ENCODE results near the gene RGS5.
"Not testable (repeated sequence)": the region's sequence is repeated elsewhere in the genome, so short reads cannot be mapped to it uniquely, and the experiment has no call there.

RGS5 gene, protein sequence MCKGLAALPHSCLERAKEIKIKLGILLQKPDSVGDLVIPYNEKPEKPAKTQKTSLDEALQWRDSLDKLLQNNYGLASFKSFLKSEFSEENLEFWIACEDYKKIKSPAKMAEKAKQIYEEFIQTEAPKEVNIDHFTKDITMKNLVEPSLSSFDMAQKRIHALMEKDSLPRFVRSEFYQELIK

DNA sequence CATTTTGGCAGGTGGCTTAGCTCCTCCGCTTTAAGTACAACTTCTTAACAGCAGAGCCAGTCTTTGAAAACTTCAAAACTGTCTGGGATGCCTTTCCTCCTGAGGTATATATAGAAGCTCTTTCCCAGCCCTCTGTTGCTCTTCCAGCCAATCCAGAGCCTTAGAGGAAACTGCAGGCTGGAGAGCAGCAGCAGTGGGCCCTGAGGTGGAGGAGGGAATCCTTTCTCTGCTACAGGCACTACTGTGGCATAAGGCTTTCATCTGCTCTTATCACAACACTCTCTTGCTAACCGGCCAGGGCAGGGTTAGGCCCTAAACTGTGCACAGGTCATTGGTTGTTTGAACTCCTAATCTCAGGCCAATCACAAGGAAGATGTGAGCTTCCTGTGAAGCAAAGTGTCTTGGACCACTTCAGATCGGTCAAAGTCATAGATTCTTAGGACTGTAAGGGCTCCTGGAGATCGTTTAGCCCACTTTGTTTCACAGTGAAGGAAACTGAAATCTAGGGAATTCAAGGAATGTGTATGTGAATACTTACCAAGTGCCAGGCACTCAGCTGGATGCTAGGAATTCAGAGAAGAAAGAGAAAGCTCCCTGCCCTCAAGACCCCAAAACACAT is at the start of gene RGS5:
RGS5 (minus strand) TSS at position 84 of the 619 bp plus-strand sequence; CDS start at position 3, 81 bp downstream.
- no peak for DNase-seq

DNA sequence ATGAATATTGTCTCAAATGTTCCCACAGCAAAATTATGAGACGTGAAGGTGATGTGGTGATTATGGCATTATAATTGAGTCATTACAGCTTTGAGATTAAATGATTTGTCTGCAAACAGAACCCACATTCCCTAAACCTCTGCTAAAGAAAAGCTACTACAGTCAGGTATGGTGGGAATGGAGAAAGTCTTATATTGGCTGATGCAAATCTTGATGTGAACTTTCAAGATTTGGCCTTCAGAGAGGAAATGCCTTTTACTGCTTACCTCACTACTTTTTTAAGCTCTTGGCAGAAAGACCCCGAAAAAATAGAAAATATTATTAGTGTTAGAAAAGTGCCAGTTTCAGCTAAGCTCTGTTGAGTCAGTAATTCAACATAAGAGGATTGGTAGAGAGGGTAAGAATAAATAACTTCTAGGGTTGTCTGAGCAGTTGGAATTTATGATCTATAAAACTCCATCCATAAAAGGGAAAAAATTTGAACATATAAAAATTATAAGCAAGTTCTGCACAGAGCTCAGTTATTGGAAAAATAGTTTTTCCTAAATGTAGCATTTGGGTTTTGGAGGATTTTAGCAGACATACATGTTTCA is 47.8 kb upstream of the RGS5 start:
- no peak for DNase-seq

DNA sequence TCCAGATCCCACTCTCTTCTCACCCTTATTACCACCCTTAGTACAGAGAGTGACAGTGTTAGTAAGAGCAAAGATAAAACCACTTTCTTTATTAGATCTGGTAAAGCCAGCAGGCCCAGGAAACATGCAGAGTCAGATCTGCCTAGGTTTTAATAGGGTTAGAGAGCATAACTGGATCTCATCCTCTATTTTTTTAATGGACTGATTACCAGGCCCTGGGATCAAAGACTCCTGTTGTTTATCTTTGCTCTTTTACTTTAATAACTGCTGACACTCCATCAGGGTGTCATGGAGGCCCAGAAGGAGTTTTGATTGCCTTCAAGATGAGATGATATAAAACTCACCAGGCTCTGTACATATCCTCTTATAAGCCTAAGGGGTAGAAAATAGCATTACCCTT is 45.3 kb upstream of the RGS5 start:
- no peak for DNase-seq

DNA sequence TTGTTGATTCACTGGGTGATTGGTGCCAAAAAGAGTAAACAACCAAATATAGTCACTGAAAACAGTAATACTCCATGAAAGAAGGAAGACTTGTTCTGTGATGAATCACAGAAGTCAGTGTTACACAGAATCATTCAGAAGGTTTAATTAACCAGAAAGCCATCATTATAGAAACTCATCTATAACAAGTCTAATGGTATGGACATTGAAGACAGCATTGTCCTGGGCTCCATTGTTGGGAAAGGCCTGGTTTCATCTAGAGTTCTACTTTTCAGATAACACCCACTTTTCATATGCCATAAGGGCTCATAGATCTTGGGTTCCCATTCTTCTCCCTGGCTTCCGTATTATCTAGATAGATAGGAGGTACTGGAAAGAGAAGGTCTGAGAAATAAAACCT is 41.9 kb upstream of the RGS5 start:
- DNase-seq = not testable (repeated sequence)

DNA sequence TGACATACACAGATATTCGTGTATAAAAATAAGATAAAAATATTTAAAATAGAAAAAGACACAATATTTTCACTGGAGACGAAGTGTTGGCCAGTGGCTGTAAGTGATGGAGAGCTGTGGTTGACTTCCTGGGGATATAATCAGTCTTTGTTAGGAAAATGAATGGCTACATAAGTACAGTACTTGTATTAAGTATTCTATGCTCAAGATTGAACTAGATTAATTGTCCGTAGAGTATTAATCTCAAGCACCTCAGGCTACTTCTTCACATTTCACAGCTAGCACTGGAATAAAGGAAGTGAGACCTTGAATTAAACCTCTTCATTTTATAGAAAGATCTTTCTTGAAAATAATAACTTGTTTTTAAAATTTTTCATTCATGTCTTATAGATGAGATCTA is 39.0 kb upstream of the RGS5 start:
- DNase-seq = no peak

DNA sequence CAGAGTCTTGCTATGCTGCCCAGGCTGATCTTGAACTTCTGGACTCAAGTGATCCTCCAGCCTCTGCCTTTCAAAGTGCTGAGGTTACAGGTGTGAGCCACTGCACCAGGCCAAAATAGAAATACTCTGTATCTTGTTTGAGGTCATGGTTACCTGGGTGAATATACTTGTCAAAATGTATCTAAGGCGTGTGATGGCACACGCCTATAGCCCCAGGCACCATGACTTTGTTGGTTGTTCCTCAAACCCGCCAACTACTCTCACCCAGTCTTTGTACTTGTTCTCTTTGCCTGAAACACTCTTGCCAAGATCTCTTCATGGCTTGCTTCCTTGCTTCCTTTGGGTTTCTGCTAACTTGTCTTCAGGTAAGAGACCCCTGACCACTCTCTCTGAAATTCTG is 38.0 kb upstream of the RGS5 start:
- DNase-seq = no peak

DNA sequence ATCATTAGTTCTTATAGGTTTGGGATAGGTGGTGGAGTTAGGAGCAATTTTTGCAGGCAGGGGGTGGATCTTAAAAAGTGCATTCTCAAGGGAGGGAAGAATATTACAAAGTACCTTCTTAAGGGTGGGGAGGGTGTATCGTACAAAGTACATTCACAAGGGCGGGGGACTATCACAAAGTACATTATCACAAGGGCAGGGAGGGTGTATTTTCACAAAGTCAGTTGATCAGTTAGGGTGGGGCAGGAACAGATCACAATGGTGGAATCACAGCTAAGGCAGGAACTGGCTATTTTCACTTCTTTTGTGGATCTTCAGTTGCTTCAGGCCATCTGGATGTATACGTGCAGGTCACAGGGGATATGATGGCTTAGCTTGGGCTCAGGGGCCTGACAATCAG is 30.9 kb upstream of the RGS5 start:
- not testable (repeated sequence) for DNase-seq

DNA sequence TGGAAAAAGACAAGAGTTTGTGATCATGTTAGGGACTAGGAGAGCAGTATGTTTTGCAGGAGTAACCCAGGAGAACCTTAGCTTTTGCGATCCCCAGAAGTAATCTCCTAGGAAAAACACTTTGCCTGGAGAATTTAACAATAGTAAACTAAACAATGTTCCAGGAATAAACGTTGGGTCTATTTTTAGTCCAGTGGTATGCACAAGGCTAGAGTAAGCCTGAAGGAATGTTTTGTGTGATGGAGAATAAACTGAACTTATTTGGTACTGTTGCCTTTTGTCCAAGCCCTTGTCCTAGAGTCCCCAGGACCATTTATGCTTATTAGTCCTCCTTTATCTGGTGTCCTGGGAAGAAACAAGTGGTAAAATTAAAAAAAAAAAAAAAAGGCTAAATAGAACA is 28.7 kb upstream of the RGS5 start:
- no peak for DNase-seq

DNA sequence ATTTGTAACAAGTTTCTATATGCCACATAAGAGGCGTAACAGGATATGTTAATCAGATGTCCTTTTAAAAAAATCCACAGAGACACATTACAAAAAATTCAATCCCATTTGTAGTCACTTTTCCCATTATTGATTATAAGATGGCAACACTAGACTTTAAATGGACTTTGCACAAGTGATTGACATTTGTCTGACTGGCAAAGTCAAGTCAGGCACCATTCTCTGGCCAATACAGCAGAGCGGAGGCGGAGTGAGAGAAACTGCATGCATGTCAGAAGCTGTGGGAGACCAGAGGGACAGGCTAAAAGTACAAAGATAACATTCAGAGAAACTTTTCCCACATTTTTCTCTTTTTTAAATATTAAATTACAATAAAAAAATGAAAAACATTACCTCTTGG is 28.1 kb upstream of the RGS5 start:
- DNase-seq = no peak

DNA sequence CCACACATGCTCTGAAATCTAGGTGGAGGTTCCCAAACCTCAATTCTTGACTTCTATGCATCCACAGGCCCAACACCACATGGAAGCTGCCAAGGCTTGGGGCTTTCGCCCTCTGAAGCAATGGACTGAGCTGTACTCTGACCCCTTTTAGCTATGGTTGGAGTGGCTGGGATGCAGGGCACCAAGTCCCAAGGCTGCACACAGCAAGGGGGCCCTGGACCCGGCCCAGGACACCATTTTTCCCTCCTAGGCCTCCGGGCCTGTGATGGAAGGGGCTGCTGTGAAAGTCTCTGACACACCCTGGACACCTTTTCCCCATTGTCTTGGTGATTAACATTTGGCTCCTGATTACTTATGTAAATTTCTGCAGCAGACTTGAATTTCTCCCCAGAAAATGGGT is 25.6 kb upstream of the RGS5 start:
- not testable (repeated sequence) for DNase-seq

DNA sequence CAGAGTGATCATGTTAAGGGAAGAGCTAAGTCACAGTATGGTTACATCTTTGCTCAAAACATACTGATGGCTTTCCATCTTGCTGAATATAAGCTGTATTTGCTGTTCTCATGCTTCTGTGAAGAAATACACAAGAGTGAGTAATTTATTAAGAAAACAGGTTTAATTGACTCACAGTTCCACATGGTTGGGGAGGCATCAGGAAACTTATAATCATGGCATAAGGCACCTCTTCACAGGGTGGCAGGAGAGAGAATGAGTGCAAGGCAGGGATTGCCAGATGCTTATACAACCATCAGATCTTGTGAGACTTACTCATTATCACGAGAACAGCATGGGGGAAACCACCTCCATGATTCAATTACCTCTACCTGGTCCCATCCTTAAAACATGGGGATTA is 24.4 kb upstream of the RGS5 start:
- no peak for DNase-seq

DNA sequence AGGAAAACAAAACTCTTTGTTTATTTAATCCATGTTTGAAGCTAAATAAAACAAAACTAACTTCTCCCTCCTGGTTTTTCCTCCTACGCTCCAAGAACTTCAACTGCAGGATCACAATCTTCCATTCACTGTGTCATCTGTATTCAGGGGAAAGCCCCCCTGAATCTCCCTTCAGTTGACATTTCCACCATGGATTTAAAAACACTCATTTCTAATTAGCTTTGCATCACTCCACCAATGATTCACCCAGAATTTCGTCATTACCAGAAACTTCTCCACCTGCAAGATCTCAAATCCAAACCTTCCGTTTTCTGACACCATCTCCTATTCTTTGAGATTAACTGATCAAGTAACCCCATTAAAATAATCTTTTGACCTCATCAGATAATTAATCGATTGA is 10.9 kb upstream of the RGS5 start:
- no peak for DNase-seq

DNA sequence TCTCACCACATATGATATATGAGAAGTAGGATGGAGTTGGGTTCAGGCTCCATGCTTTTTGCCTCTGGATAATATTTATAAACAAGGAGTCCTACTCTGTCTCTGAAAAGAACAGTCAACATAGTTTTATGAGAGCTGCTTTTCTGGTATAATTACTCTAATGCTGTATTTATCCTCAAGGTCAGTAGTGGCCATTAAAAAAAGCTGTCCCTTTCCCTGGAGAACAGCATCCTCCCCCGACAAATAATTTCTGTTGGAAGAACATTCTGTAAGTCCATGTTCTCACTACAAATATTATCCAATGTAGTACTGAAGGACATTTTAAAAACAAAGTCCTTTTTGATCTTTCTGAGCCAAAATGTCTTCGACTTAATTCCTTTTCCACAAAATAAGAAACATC is 9.0 kb upstream of the RGS5 start:
- DNase-seq = no peak

DNA sequence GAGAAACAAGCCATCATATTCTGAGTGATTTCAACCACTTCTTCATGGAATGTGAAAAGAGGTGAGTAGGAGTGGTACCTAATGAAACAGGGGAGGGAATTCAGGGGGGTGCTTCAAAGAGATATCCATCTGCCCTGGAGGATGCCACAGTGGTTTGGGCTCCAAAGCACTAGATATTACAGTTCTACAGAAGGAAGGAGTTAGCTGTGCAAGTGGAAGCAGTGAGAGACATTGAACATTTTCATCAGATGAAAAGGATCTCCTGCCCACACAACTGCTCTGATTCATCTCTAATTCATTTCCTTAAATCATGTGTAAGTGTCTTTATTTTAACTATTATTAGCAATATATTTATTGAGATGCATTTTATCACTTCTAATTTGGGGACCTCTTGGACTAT is 2.8 kb upstream of the RGS5 start:
- DNase-seq = no peak

DNA sequence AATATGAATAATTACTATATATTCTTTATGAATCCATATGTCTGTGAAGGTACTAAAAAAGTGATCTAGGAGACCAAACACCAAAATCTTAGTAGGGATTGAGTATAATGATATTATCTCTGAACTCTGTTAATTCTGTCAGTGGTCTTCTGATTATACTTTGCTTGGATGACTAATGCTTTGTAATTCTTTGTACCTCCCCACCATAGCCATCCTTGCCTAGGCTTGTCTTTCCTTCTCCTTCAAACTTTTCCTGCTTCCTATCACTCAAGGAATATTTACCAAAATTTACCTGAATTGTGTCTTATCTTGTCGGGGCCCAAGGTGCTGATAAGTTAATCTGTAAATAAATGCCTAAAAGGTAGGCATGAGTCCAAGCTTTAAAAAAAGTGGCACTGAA is 845 bp upstream of the RGS5 start:
- DNase-seq = no peak

DNA sequence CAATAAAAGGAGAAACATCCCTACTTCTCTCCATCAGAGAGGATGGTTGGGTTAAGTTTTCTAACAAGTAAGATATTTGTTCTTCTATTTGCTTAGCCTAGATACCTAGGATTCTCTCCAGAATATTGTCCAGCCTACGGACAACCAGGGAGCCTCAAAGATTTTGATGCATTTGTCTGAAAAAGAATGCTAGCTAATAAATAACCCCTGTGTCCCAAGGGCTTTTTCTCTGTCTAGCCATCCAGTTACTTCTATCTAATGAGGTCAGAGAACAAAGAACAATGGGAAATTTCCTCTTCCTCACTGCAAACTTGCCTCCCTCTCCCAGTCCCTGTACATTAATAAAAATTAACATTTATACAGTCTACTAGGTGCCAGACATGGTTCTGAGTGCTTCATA is 810 bp downstream of the RGS5 start:
- no peak for DNase-seq

DNA sequence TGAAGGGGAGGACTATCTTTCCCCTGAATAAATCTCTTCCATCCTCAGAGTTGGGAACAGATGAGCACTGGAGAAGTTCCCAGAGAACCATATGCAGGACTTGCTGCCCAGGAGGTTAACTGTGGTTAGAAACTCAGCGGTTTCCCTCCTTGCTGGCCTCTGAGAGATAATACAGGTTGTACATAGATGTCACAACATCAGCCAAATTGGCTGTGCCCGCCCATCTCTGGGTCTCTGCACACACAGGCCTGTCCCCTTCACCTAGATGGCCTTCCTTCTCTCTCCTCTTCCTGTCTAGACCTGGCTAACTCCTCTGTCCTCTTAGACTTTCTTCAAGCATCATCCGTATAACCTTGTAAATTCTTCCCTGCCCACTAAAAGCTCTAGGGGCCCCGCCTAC is 5.7 kb downstream of the RGS5 start:
- DNase-seq = no peak

DNA sequence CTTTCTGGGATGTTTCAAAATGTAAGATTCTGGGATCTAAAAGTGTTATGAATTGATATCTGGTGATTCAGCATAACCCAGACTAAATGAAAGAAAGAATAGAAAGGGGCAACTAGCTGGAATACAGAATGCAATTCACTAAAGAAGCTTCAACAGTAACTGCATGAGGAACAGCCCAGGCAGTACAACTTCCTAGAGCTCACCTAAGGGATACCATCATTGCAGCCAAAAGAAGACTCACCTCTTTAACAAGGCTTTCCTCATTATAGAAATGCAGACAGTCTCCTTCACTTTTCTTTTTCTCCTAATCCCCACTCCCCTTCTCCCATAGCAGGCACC is 6.3 kb downstream of the RGS5 start:
- no peak for DNase-seq

DNA sequence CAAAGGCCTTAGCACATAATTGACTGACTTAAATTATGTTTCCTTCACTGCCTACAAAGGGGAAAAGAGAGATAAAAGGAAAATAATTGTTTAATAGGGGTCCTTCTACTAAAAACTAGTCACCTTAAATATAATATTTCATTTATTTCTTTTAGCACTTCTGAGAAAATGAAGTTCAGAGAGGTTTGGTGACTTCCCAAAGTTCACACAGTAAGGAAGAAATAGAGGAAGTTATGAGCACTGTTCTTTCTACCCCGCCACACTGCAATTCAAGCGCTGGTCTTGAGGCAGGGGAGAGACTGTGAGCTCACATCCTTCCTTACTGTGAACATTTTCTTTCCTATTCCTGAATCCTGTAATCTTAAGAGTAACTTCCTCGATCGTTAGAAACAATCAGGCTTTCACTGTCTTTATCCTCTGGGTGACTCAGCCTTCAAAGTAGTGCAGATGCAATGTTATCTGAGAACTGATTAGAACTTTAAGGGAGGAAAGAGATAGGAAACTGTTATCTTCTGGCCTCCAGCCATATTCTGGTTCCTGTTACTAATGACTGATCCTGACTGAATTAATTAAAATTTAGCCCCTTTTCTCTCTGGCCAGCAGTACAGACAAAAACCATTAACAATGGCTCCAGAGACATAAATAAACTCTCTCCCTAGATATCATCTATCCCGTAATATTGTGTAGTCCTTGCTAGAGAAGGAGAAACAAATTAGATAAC is 6.8 kb downstream of the RGS5 start:
- DNase-seq = no peak

DNA sequence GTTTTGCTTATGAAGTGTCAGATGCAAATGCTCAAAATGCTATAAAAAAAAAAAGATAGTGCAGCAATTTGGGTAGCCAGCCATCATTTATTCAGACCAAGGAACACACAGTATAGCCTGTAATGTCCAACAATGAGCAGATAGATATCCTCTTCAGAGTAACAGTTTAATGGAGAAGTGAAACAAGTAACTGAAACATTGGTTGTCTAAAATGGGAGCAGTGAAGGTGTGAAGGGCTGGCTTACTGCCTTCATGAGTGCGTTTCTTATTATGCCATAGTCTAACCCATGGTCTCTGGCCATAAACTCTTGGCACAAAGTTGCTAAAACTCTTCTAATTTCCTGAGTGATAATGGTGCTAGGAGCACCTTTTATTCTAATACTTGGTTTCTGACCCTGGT is 11.4 kb downstream of the RGS5 start:
- no peak for DNase-seq

DNA sequence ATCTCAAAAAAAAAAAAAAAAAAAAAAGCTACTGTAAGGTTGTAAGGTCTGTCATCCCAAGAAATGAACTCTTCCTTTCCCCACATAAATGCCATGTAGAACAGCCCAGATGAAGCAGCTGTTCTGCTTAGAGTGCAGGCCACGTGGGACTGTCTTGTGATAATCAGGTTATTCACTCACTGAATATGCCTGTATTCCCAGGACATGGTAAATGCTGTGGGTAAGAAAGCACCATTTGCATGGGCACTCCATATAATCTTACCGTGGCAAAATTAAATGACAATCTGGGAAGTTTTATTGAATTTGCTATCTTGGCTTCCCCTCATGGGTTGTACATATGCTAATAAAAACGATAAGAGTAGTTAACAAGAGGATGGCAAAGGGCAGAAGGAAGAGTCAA is 13.8 kb downstream of the RGS5 start:
- no peak for DNase-seq

DNA sequence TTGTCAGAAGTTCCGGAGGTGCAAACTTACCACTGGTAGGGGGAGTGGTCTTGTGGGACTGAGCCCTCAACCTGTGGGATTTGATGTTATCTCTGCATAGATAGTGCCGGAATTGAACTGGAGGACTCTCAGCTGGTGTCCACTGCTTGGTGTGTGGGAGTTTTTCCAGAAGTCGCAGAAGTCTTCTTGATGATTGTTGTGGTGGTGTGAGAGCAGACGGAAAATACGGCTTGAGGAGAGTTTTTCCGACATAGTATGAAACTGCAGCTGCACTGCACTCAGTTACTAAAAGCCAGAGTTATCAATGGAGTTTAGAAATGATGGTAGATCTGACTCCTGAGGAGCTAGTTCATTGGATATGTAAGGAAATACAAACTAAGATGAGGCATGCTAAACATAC is 14.9 kb downstream of the RGS5 start:
- DNase-seq = no peak

DNA sequence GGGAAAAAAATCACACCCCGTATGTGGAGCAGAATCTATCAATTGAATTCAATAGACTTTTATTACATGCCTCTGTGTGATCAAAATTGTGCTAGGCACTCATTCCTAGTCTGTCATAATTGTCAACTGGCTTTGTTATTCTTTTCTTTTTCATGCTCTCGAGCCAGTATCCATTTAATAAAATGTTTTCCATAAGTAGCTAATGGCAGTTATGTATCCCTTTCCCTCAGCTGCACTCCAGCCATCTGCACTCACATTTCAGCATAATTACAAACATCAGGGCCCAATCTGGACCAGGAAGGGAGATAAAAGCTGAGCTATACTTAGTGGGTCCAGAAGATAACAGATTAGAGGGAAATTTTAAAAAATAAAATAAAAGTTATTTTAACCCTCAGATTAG is 15.9 kb downstream of the RGS5 start:
- no peak for DNase-seq

DNA sequence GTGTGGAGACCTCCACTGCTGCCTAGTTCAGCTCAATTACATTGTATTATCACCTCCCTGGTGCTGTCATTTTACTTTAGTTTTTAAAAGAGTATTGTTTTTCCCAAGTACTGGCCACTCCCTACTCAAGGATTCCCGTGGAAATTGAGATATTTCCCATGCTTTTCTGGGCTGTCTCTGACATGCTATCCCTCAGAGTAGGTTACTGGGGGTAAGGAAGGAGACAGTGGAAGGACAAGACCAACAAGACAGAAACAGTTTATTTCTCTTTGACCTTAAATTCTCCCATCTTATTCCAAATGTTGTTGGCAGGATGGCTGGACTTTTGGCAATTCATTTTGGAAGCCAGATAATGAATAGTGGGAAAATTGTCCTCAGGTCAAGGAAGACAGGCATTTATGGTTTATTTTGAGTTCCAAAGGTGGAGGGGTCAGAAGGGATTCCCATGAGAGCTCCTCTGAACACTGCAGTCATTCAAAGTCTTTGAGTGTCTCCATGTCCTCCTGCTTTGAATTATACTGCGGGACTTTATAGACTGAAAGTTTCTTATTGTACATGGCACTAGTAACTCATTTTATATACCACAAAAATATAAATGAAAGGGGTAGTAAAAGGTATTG is 20.3 kb downstream of the RGS5 start:
- DNase-seq = no peak
